NCI-H1436 treated with DMSO at 0.1 percent for 48 hours (cell line): ENCODE data around the gene HNRNPA2B1.
"Not testable (repeated sequence)": the region's sequence is repeated elsewhere in the genome, so short reads cannot be mapped to it uniquely, and the experiment has no call there.

ENCODE experiments used
- DNase-seq: peaks from one replicate; lab custom pipeline; 2025; lab: John Stamatoyannopoulos, UW

HNRNPA2B1 gene

DNA sequence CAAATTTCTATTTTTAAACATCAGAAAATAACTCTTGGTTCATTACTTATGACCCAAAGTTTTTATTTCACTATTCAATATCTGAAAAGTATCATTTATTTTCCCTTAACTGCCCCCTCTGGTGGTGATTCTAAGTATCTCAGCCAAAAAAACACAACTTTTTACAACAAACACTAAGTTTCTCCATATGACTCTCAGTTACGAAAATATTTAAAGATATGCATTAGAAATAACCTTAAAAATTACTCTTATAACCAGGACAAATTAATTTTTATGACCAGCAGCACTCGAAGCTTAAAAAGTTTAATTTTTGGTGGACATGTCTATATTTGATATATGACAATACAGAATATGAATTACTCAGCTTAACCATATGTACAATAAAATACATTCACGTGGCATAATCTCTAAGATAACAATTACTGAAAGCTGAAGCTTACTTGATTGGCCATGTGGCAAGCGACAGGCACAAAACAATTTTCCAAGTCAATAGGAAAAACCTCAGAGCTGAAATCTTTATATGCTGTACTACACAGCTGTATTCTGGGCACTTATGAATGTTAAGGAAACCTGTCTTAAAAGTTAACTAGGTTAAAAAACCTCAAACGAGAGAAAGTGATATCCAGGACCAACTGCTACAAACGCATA is 2.3 kb downstream of the HNRNPA2B1 start:
- DNase-seq, result no peak

DNA sequence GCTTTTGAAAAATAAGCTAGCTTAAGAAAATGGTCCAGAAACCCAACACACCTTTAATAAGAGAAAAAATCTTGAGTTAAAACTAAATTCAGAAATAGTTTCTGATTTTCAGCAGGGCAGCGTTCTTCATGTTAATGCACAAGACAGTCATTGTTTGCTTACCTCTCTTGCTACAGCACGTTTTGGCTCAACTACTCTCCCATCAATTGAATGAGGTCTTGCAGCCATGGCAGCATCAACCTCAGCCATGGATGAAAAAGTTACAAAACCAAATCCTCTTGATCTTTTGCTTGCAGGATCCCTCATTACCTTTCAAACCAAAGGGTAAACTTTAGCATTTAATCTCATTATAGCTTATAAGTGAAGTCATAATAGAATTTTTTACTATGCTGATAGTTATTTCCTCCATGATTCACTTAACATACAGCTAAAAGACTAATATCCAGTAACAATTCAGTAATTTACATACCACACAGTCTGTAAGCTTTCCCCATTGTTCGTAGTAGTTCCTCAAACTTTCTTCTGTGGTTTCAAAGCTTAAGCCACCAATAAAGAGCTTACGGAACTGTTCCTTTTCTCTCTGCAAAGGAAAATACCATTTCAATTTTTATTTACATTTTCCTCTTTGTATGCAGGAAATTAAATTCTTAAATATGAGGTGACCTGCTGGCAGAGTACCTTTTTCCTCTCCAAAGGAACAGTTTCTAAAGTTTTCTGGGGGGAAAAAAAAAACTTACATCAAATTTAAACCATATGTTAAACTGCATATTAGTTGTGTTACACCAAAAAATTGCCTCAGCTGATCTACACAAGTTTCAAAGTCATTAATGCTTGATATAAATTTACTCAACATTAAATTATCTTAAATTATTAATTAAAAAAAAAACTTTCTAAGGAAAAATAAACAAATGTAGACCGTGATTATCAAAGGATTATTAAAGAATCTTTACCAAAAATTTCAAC is 3.1 kb downstream of the HNRNPA2B1 start:
- no peak for DNase-seq

DNA sequence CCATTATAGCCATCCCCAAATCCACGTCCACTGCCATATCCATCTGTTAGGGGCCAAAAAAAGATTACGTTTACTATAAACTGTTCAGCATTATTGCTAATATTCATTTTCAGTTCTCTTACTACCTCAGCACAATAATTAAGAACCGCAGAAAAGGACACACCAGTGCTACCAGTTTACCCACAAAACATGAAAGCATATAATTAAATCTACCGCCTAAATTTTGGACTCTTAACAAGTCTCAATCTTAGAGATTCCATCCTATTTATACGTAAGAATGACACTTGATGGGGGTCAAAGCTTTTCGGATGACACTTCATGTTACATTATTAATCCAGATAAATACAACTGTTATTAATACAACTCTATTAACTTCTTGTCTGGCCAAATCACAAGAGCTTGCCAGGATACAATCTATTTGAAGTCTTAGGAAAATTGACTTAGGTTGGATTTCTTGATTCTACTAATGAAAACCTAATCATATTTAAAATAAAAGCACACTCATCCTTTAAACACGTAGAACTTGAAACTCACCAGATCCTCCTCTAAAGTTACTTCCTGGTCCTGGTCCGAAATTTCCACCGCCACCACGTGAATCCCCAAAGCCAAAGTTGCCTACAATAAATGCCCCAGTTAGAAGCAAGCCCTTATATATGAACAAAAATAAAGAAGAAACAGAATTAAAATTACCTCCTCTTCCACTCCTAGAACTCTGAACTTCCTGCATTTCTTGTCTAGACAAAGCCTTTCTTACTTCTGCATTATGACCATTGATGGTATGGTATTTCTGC is 4.5 kb downstream of the HNRNPA2B1 start:
- no peak for DNase-seq

DNA sequence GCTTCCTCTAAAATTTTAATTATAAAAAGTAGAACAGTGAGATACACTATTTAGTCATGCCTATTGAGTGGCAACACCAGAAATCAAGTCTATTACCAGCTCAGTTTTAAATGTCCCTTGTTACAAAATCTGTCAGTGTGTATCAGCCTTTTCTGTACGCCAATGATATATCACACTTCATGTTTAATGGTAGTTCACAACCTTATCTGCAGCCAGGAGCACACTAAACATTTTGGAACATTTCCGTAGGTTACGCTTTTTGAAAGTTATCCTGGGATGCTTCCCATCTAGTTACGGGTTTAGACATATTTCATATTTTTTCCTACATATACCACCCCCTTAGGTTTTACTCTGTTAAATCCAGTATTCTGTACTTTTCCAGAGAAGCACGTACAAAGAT is 5.4 kb downstream of the HNRNPA2B1 start:
- DNase-seq, result no peak

DNA sequence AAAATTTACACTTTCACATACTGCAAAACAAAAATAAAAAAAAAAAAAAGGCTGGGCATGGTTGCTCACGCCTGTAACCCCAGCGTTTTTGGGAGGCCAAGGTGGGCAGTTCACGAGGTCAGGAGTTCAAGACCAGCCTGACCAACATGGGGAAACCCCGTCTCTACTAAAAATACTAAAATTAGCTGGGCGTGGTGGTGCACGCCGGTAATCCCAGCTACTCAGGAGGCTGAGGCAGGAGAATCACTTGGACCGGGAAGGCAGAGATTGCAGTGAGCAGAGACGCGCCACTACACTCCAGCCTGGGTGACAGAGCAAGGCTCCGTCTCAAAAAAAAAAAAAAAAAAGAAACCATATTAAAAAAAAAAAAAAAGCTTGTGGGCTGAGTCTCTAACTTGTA is 5.8 kb downstream of the HNRNPA2B1 start:
- not testable (repeated sequence) for DNase-seq

DNA sequence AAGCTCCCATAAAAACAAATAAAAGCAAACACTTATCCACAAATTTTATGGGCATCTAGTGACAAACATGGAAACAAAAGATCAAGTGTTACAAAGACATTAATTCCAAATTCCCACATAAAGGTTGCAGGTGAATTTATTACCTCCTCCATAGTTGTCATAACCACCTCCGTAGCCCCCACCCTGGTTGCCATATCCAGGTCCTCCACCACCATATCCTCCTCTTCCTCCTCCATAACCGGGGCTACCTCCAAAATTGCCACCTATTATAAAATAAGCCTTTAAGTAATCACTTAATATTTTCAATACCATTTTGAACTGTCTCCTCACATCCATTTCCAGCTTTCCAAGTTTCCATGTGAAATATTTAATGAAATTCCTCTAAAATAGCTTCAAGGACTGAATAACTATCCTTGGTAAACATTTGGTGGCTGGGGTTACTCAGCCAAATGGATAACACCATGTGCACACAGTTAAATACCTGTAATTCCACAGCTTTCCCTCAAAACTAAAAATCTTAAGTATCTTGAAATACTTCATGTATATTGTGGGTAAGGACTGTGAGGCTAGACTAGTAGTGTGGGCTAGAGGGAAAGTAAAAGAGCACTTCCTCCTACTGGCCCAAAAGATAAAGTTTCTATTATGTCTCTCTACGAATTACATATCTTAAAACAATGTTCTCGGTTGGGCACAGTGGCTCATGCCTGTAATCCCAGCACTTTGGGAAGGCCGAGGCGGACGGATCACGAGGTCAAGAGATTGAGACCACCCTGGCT is 6.9 kb downstream of the HNRNPA2B1 start:
- DNase-seq, result no peak

DNA sequence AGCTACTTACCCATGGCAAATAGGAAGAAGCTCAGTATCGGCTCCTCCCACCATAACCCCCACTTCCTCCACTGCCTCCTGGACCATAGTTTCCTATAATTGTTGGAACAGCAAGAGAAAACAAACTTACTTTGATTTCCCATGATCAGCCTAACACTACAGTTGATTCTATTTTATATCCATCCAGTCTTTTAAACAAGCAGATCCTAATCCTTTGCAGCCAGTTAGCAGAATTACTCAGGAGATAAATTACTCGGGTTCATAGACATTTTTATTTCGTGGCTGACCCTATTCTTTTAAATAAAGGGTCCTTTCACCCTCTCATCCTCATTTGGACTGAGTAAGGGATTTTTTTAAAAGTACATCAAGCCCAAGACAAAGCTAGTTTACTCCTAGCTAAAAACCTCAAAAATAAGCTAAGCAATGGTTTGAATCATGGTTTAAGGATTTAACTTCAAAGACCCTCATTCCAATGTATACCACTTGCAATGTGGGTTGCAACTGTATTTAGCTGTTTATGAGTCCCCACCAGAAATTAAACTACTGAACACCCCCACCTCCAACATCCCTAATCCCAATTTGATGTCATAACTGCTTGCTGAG is 8.0 kb downstream of the HNRNPA2B1 start:
- DNase-seq, result no peak

DNA sequence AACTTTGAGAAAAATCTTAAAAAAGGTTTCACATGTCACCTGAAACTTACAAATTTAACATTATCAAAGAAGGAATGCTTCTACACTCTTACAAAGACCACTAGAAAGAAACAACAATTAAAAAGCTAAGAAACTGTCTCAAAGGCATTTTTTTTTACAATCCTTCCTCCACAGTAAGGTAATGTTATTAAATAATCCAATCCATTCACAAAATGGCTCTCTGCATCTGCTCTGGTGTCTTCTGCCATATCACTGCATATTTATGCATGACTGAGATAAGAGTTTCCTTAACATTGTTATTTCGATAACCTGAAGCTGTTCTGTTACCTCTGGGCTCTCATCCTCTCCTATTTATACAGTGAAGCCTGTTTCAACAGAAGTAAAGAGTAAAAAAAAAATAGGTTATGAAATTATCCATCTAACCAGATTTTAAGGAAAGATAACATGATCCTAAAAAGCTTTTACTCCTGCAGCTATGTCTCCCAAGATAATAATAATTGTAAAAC is 8.5 kb downstream of the HNRNPA2B1 start:
- no peak for DNase-seq

DNA sequence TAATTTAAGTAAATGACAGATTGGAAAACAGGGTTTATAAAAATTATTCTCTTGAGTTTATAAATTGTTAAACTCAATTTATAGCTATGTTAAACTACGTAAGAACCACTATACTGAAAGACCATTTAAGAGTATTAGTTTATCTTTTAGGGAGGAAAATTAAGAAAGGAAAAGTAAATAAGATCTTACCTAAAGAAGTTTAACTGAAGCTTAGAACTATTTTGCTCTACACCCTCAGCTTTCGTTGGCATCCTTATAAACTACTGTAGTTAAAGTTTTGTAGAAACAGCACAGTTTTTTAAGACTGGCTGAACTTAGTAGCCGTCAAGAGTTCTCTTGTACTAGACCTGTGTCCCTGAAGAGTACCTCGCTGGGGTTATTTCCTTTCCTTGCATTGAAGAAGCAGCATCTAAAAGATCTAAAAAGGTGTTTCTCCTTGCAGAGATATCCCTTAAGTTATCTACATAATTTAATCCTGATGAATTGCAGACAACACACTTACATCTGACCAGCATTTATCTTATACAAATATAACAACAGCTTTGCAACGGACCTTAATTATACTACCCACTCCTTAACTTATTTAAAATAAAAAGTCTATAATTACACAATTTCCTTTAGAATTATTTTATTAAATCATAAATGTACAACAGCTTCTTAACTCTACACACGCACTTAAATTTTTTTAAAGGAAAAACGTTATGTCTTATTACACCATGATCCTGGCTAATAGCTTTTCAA is 9.1 kb downstream of the HNRNPA2B1 start:
- no peak for DNase-seq

DNA sequence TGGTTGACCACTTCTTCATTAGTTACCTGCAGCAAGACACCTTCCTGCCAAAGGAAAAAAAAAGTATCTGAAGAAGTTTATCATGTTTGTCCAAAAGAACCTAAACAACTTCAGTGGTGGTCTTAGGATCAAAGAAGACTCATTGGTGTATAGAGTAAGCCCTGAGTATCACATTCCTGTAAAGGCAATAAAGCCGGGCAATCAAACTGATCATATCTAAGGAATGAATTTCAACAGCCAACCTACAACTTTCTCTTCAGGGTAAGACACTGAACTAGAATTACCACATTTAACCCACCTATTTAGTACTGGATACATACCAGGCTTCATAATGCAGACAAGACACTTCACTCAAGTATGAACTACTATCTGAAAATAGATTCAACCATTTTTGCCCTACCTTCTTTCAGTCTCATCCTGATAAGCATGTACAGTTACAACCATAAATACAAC is 10.1 kb downstream of the HNRNPA2B1 start:
- DNase-seq, result no peak

DNA sequence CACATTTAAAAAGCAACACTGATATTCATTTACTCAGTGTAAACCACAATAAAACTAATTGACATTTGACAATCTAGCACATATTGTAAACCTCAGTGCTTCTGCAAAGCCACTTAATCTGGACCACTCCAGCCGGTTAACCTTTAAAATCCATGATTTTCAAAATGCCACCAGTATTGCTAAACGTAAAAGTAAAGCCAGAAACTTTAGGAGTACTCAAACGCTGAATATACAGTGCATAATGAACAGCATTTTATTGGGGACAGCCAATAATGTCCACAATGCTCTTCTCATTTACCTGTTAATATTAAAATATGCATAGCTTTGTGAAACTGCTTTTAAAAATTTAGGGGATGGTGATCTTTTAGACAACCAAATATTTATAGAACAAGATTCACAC is 10.8 kb downstream of the HNRNPA2B1 start:
- DNase-seq, result no peak

DNA sequence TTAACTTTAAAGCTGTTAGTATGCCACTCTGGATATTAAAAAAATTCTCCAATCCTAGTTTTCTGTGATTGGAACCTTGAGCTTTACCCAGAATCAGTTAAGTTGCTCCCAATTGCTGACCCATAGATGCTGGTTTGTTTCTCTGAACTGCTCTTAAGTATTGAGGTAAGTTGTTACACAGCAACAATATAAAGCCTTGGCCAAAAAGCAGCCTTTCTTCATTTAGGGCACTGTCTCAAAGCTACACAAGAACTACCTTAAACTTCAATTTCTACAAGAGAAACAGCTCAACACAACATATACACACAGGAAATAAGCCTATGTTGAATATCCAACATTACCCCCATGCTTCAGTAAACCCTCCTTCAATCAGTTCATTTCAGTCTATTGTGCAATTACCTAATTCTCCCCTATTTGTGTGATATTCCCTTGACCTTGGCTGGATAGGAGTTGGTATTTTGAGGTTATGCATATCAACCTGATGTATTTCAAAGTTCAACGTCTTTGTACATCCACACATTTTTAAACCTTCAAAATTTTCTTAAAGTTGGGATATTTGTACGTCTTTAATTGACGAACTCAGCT is 11.5 kb downstream of the HNRNPA2B1 start:
- DNase-seq, result no peak

DNA sequence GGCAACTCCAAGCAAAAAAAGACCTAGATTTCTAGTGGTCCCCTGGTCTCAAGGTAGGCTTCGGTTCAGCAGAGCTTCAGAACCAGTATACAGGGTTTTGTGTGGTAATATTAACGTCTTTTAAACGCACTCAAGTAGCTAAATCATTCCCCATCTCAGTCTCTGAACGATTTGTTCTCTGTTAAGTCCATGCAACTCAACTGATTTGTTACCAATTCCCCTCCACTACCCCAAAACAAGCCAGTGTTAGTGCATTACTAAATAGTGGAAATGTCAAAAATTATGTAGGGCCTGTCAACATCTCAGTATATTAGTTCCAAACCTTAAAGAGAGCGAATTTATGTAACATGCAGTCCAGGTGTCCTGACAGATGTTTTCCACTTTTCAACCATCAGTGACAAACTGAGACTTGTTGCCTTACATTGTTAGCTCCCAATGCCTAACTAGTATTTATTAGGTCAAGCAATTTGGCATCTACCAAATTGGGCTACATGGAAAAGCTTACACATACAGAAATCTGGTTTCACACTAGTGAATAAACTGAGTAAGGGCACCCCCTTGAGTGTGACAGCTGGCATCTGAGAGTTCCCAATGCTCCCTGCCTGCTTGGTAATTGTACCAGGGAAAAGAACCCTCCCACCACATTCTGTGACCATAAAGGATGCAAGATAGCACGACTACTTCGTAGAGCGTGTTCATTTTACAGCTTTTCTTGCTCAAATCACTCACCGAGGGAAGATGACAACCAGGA is 12.2 kb downstream of the HNRNPA2B1 start:
- DNase-seq, result no peak

DNA sequence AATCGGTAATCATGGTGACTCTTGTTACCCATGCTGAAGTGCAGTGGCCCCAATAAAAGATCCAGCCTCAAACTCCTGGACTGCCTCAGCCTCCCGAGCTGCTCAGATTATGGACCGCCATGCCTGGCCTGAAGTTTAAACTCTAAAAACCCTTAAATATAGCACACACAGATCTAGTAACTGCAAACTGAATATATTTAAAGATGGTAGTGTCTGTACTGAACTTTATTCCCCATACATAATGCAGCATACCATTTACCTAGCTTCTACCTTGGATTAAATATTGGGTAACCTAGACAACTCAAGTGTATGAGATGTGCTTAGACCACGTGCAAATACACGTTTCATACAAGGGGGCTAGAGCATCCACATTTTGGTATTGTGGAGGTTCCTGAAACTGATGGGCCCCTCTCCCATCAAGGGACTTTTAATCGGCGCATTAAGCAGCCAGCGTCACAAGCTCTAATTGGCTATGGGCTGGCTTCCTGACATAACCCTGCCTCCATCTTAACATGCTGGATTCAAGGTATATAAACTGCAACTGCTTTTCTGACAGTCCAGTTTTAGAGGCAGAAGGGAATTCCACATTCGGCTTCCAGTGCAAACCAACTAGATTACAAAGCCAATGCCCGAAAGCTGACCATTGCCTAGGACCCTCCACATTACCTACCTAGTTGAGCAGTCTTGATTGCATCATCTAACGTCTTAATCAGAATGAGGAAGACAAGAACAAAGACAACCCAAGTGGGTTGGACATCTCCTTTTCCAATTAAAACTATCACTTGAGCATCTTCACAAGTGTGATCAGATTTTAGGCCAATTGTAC is 13.0 kb downstream of the HNRNPA2B1 start:
- no peak for DNase-seq

DNA sequence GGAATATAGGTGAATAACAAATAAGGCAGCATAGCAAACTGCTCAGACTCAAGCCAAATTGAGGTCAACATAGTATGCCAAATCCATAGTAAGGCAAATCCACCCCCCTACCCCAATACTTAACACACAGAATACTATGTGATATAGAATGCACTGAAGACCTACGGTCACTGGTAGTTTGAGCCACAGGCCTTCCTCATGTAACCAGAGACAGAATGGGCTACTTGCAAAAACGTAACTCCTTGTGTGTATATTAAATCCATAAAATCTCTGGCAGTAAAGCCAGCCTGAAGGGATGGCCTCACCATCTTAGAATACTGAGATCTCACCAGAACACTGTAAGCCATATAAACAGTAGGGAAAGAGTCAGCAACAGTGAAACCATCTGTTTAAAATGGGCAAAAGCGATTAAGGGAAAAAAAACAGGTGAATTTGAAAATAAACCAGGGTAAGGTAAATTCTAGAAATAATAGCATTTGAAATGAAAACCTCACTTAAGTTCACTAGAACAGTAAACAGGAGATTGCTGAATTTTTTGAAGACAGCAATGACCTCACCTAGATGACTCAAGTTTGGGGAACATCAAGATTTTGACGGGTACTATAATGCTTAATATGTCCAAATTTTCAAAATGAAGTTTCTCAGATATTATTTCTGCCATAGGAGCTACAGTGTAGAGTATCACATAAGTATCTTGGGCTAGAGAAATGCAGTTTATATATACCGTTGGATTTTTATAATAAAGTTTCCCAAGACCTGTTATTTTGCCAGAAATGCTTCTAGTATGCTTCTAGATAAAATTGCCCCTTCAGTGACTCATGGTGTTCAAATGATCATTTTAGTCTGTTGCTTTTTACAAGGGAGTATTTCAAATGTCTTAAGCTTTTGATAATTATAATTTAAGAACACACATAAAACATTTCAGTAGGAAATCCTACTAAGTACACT is 13.9 kb downstream of the HNRNPA2B1 start:
- no peak for DNase-seq

DNA sequence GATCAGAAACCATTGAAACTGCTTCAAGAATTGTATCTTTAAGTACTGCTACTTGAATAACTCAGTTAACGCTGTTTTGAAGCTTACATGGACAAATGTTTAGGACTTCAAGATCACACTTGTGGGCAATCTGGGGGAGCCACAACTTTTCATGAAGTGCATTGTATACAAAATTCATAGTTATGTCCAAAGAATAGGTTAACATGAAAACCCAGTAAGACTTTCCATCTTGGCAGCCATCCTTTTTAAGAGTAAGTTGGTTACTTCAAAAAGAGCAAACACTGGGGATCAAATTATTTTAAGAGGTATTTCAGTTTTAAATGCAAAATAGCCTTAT is 14.7 kb downstream of the HNRNPA2B1 start:
- no peak for DNase-seq

DNA sequence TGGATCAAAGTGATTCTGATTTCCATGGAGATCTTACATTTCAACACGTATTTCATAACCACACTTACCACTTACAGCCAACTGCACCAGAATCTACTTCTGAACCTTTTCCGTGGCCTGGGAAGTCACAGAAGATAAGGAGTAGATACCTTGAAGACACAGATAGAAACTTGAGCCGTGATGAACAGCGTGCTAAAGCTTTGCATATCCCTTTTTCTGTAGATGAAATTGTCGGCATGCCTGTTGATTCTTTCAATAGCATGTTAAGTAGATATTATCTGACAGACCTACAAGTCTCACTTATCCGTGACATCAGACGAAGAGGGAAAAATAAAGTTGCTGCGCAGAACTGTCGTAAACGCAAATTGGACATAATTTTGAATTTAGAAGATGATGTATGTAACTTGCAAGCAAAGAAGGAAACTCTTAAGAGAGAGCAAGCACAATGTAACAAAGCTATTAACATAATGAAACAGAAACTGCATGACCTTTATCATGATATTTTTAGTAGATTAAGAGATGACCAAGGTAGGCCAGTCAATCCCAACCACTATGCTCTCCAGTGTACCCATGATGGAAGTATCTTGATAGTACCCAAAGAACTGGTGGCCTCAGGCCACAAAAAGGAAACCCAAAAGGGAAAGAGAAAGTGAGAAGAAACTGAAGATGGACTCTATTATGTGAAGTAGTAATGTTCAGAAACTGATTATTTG is 15.3 kb downstream of the HNRNPA2B1 start:
- no peak for DNase-seq
